ENCODE results near the gene TOX2.

TOX2 gene

GRCh38 chr20:43955750-43956191 is 41.1 kb downstream of the TOX2 start:
- no peak for DNase-seq

DNA sequence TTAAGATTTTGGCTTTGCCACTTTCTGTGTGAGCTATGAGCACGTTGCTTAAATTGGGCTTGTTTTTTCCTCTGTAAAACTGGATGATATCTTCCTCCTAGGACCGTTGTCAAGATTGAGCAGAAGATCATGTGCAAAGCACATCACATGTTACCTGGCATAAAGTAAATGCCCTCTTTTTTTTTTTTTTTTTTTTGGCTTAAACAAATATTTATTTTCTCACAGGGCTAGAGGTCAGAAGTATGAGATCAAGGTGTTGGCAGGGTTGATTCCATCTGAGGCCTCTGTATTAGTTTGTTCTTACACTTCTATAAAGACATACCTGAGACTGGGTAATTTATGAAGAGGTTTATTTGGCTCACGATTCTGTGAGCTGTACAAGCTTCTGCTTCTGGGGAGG is 42.7 kb downstream of the TOX2 start:
- no peak for DNase-seq

- no peak for DNase-seq
These were observed 44.0 kb downstream of the TOX2 start for GRCh38 chr20:43958626-43959025.

GRCh38 chr20:43959079-43959919 is 44.6 kb downstream of the TOX2 start:
- DNase-seq, result peak in 1 of 51 donors; percentile 5

- no peak for DNase-seq
These were observed 45.2 kb downstream of the TOX2 start for GRCh38 chr20:43959920-43960227.

GRCh38 chr20:43960231-43960630 is 45.6 kb downstream of the TOX2 start:
- DNase-seq, result no peak

DNA sequence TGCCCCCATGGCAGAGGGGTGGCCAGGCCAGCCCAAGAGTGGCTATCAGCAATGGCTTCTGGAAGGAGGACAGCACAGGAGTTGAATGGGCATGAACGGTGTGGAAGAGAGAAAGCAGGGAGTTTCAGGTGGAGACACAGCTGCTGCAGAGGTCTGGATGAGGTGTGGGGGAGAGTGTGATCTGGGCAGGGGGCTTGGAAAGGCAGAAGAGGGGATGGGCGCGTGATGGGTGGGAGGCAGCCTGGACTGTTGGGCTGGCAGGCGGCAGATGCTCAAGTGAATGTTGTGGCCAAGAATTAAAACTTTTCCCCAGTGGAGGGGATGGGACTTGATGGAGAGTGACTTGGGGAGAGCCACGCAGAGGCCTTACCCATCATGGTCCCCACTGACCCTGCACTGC is 46.5 kb downstream of the TOX2 start:
- DNase-seq, result no peak

DNA sequence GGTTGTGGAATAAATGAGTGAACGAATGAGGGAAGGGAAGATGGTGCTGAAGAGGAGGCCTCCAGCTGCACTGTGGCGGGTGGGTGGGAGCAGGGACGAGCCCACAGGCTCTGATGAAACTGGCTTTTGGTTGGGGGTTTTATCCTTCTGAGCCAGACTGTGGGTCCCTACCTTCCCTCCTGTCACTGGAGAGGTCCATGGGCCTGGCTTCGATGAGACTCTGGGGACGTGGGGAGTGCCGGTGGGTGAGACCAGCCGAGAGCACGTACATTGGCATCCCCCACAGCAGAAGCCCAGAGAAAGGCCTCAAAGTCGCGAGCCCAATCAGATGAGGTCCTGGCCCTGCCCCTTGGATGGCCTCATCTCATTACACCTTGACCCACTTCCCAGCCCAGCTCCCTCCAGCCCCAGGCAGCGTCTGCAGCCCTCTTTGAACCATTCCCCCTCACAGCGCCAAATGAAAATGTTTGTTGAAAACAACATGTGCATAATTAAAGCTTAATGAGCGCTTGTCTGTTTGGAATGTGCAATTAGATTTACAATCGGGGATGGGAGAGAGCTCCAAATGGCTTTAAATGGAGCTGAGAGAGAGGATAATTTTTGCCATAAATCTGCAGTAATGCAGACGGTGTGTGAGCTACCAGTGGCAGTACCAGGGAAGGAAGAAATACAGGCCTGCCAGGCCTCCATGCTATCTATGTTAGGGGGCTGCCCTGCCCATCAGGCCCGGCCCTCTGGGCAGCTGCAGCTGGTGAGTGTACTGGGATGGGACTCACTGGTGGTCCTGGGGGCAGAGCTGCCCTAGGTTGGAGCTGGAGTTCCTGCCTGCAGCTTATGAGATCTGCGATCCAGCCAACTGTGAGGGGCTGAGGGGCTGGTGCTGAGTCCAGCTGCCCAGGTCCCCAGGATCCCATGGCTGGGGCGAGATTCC is 47.2 kb downstream of the TOX2 start:
- no peak for DNase-seq

DNA sequence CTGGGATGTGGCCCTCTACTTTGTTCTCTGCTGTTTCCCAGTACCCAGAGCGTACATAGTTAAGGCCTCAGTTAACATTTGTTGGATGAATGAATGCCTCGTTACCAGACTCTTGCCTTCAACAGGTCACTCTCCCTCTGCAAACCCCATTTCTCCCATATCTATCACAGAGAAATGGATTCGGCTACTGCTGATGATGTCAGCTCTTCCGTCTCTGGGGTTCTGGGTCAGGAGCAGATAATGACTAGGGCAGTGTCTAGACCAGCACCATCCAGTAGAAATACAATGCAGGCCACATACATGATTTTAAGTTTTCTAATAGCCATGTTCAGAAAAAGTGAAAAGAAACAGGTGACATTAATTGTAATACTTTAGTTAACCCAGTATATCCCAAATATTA is 47.9 kb downstream of the TOX2 start:
- DNase-seq, result no peak

- DNase-seq, result no peak
These were observed 48.6 kb downstream of the TOX2 start for GRCh38 chr20:43963233-43963632.

DNA sequence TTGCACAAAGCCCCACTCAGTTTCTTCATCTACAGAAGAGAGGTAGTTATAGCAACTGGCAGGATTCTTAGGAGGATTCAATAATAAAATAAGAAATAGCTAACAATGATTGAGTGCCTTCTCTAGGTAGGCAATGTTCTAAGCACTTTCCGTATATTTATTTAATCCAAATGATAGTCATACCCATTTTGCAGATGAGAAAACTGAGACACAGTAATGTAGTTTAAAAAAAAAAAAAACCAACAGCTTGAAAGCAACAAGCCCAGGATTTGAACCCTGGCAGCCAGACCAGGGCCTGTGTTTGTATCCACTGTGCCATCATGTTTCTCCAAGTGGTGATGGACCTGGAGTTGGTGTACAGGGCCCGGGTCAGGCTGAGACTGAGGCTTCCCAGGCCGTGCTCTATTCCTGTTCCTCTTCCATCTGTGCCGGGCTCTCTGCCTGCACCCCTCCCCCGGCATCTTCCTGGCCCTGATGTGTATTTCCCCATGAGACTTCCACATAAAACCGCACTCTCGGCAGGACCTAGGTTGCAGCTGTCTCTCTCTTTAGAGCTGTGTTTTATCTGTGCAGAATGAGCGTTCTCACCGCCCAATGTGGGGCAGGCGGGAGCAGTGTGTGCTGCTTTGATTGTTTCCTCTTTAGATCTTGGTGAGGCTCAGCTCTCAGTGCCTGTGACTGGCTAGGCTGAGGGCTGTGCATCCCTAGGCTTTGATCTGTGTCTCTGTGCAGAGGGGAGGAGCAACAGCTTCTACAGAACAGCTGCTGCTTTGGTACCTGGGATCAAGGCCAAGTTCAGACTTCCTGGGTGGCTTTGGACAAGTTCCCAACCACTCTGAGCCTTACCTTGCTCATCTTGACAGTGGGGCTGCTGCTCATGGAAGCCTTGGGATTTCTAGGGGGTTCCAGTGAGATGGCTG is 49.5 kb downstream of the TOX2 start:
- DNase-seq, result peak in 2 of 51 donors; percentile 10 to 29

DNA sequence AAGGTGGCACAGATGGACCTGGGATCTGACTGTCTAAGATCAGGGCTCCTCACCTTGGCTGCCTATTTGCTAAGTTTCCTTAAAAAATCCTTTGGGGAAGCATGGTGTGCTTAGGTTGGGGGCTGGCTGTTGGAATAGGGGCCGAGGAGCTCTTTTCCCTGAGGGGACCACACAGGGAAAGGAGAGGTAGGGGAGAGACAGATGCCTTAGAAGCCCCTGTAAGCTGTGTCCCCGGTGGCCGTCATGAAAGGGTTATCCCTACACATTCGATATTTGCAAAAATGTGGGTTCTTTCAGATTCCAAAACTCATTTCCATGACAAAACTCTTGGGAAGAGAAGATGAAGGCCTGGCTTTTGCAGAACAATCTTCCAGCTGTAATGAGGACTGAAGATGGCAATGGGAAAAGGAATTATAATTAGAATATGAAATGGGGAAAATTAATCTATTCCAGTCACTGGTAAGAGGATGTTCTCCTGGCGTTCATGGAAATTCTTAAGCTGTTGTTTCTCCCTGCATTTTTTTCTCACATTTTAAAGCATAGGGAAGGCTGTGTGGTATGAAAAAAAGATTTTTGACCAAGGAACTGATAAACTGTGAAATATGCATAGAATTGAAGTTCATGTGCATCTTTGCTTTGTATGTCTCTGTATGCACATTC is 53.8 kb downstream of the TOX2 start:
- DNase-seq, result no peak

DNA sequence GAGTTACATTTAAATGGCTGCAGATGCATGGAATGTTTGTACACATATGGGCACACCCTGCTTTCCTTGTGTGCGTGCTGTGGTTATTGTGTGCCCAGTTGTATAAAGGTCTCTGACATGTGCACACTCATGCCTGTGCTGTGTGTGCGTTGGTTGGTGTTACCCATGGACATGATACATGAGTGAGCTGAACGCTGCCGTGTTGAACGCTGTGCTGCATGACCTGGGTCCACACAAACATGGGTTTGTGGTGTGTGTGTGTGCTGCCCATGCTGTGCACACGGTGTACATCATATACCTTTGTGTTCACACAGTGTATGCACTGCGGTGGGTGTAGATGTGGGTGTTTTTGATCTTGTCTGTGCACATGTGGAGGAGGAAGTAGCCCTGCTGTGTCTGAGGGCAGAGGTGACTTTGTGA is 54.4 kb downstream of the TOX2 start:
- DNase-seq, result no peak

GRCh38 chr20:43969501-43970182 is 55.0 kb downstream of the TOX2 start:
- DNase-seq, result peak in 4 of 51 donors; percentile 4 to 18 (median 11)

DNA sequence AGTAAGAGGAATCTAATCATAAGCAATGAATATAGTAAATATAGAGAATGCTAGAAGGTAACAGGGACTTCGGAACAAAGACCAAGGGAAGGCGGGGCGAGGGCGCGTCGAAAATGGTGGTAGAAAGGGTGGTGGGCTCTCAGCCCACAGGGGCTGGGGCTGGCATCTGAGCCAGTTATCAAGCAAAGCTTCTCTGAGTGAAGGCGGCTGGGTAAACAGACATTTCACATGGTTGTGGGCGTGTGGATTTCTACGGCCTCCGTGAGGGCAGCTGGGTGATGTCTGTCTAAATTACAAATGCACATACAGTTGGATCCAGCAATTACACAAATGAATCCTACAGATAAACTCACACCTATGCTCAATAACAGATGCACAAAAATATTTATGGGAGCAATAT is 56.6 kb downstream of the TOX2 start:
- DNase-seq, result no peak

DNA sequence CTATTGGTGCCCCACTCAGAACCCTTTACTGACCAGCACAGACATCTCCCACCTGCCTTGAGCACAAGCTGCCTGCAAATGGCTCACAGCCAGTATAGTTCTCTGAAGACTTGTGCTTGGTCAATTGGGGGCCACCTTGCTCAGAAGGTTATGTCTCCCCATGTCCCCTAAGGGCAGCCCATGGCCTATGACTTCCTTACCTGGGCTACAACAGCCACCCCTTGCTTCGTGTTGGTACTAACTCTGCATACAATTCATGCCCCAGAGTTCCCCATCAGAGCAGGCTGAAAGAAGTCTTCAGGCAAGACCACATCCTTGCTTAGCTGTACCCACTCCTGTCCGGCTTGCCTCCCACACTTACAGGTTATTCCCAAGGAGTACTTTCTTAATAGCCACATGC is 57.4 kb downstream of the TOX2 start:
- DNase-seq, result no peak

DNA sequence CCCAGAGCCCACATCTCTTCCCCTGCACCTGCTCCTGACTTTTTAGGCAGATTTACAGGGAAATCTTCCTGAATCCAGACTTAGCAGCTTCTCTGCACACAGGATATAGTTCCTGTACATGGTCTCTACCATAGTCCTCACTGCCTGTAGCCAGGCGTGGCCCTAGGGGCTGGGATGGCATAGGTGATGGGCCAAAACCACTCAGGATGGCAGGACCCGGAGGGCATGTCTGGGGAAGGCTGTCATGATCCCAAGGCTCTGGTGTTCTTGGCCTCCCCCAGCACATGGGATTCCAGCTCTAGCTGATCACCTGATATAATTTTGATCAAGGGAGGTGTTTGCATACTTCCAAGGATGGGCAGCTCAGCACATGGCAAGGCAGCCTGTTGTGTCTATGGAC is 58.0 kb downstream of the TOX2 start:
- no peak for DNase-seq

- DNase-seq, result no peak
These were observed 58.6 kb downstream of the TOX2 start for GRCh38 chr20:43973231-43973630.

DNA sequence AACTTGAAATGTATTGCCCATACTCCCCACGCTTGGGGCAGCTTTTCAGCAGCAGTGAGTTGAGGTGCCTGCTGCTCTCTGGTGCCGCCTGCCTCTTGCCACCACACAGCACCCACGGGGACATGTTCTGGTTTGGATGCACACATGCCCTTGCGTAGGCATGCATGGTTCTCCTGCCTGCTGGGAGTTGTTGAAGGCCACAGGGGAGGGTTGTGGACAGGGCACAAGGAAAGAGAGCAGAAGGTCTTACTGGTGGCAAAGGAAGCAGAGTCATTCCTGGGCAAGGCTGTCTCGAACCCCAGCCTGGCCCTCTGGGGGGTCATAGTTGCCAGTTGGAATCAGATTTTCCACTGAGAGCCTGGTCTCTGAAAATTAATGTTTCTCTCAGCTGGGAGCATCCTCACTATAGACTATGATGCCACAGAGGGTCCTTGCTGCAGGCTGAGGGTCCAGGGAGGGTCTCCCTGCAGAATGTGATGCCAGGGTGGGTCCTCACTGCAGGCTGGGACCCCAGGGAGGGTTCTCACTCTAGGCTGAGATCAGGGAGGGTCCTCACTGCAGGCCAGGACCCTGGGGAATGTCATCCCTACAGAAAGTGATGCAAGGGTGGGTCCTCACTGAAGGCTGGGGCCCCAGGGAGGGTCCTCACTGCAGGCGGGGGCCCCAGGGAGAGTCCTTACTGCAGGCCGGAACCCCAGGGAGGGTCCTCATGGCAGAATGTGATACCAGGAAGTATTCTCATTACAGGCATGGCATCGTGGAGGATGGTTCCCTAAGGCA is 59.2 kb downstream of the TOX2 start:
- no peak for DNase-seq

DNA sequence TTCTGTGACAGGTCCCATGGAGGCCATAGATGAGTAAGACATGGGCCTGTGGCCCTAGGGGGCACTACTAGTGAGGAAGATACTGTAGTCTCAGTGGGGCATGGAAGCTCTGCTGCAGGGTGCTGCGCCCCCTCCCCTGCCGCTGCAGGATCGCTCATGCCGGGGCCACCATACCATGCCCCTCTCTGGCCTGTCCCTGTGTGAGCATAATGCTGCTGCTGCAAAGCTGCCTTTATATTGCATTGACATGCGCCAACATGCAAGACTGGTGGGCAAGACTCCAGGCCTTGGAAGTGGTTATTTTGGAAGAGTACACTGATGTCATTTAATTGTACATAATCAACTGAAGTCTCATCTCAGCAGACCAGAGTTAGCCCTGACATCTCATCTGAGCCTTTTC is 60.0 kb downstream of the TOX2 start:
- DNase-seq, result no peak
